SK-N-SH (cell line): Measurements from ENCODE around the gene S1PR3. TPM values are rescaled to one million over a fixed set of nuclear protein-coding genes. Genes with fewer than 3 reads are reported as not detected.

Experiments used
- CTCF ChIA-PET: fragments of 300-600, 350-600 bp; formaldehyde crosslinking; extraction: SDS; loops from one replicate; lab custom pipeline; 2021; lab: Yijun Ruan, JAX
- POLR2A ChIA-PET: fragments of 350-600 bp; sonication (Branson Sonifier 250); formaldehyde crosslinking; extraction: SDS; loops from one replicate; lab custom pipeline; 2020; ENCODE audit warnings: antibody characterized with exemption, inconsistent platforms; lab: Yijun Ruan, JAX
- DNase-seq: peaks from one replicate; pipeline ENCODE4 v3.0.0; 2012
- H2AFZ ChIP-seq: fragments of 200-600 bp; sonication (generic); 2 replicates; pipeline ENCODE4 v1.8.1; 2016; ENCODE audit warnings: antibody characterized with exemption, mild to moderate bottlenecking, low read depth
- H3F3A ChIP-seq: fragments of 200-600 bp; sonication (generic); replicated peaks from 2 replicates; pipeline ENCODE3; 2016; ENCODE audit warnings: antibody characterized with exemption, mild to moderate bottlenecking; ENCODE audit not compliant: insufficient read depth
- H3K27ac ChIP-seq, 2 experiments: fragments of 200-500 bp in 1 of 2; fragments of 200-600 bp in 1 of 2; sonication (Bioruptor generic) in 1 of 2; sonication (generic), shearing (Covaris generic) in 1 of 2; 2 replicates each; pipeline versions ENCODE4 v1.5.1 to v1.6.1; 2014 to 2016; ENCODE audit warnings: low read depth in 2 of 2, inconsistent platforms in 1 of 2, low read length in 1 of 2, mild to moderate bottlenecking in 1 of 2, mixed read lengths in 1 of 2
- H3K27me3 ChIP-seq: fragments of 200-600 bp; sonication (generic), shearing (Covaris generic); 2 replicates; pipeline ENCODE4 v1.6.1; 2016; ENCODE audit warnings: mixed run types; ENCODE audit not compliant: insufficient read depth
- H3K36me3 ChIP-seq, 2 experiments: fragments of 200-500 bp in 1 of 2; fragments of 200-600 bp in 1 of 2; sonication (Bioruptor generic) in 1 of 2; sonication (generic) in 1 of 2; replicated peaks in 1 of 2; 2 replicates each; pipeline versions ENCODE3 to v1.5.1; 2014 to 2016; ENCODE audit warnings: low read length in 1 of 2, mild to moderate bottlenecking in 1 of 2; ENCODE audit not compliant: insufficient read depth in 2 of 2, control insufficient read depth in 1 of 2
- H3K4me1 ChIP-seq, 2 experiments: fragments of 200-500 bp in 1 of 2; fragments of 200-600 bp in 1 of 2; sonication (Bioruptor generic) in 1 of 2; sonication (generic), shearing (Covaris generic) in 1 of 2; 2 replicates each; pipeline versions ENCODE4 v1.5.1 to v1.6.1; 2014 to 2016; ENCODE audit warnings: low read depth in 1 of 2, low read length in 1 of 2, mixed run types in 1 of 2; ENCODE audit not compliant: insufficient read depth in 2 of 2, control insufficient read depth in 1 of 2
- H3K4me2 ChIP-seq: fragments of 200-600 bp; sonication (generic), shearing (Covaris generic); 2 replicates; pipeline ENCODE4 v1.6.1; 2017; ENCODE audit warnings: mixed run types
- H3K4me3 ChIP-seq, 2 experiments: fragments of 200-500 bp in 1 of 2; fragments of 200-600 bp in 1 of 2; sonication (Bioruptor generic) in 1 of 2; sonication (generic), shearing (Covaris generic) in 1 of 2; 2 replicates each; pipeline versions ENCODE4 v1.5.1 to v1.8.1; 2014 to 2016; ENCODE audit warnings: low read depth in 2 of 2, inconsistent platforms in 1 of 2, low read length in 1 of 2, mild to moderate bottlenecking in 1 of 2, mixed read lengths in 1 of 2, moderate library complexity in 1 of 2
- H3K79me2 ChIP-seq: fragments of 200-600 bp; sonication (generic); 2 replicates; pipeline ENCODE4 v1.8.1; 2017; ENCODE audit warnings: mild to moderate bottlenecking; ENCODE audit not compliant: insufficient read depth
- H3K9ac ChIP-seq: fragments of 200-600 bp; sonication (generic); 2 replicates; pipeline ENCODE4 v1.6.1; 2017; ENCODE audit warnings: mixed run types
- H3K9me2 ChIP-seq: fragments of 200-600 bp; sonication (generic); 2 replicates; pipeline ENCODE4 v1.6.1; 2017; ENCODE audit warnings: mixed run types
- H3K9me3 ChIP-seq: fragments of 200-600 bp; sonication (generic); 2 replicates; pipeline ENCODE4 v1.6.1; 2017; ENCODE audit warnings: mixed run types, mild to moderate bottlenecking, moderate library complexity
- H4K20me1 ChIP-seq: fragments of 200-600 bp; sonication (generic); 2 replicates; pipeline ENCODE4 v1.6.1; 2017; ENCODE audit warnings: mild to moderate bottlenecking, mixed run types; ENCODE audit not compliant: insufficient read depth
- CHD2 ChIP-seq: fragments of 150-350 bp; IDR thresholded peaks from 2 replicates; pipeline ENCODE4 v1.6.1; 2018; ENCODE audit warnings: low read length; ENCODE audit not compliant: partially characterized antibody
- EP300 ChIP-seq, 2 experiments: IDR thresholded peaks; 2 replicates each; pipeline versions ENCODE4 v1.4.0 to v1.6.1; 2012; ENCODE audit warnings: borderline replicate concordance in 1 of 2, low read depth in 1 of 2, low read length in 1 of 2
- EZH2phosphoT487 ChIP-seq: fragments of 200-600 bp; sonication (generic); IDR thresholded peaks from 2 replicates; pipeline ENCODE4 v1.6.1; 2017; ENCODE audit warnings: low read depth, mixed run types, mild to moderate bottlenecking, antibody characterized with exemption, moderate library complexity, borderline replicate concordance
- GABPA ChIP-seq: IDR thresholded peaks from 2 replicates; pipeline ENCODE4 v1.4.0; 2012; ENCODE audit warnings: low read depth, mild to moderate bottlenecking
- MEF2A ChIP-seq: IDR thresholded peaks from 2 replicates; pipeline ENCODE4 v1.4.0; 2012; ENCODE audit warnings: low read depth, borderline replicate concordance
- MXI1 ChIP-seq: IDR thresholded peaks from 2 replicates; pipeline ENCODE4 v1.6.1; 2012; ENCODE audit warnings: mild to moderate bottlenecking, low read depth, low read length, improper control_type of control experiment
- RAD21 ChIP-seq: IDR thresholded peaks from 2 replicates; pipeline ENCODE4 v1.6.1; 2012; ENCODE audit warnings: mild to moderate bottlenecking, low read length
- RCOR1 ChIP-seq: fragments of 150-350 bp; IDR thresholded peaks from 2 replicates; pipeline ENCODE4 v1.6.1; 2017; ENCODE audit warnings: antibody characterized with exemption, low read length
- RFX5 ChIP-seq: IDR thresholded peaks from 2 replicates; pipeline ENCODE4 v1.6.1; 2012; ENCODE audit warnings: mild to moderate bottlenecking, improper control_type of control experiment, low read length
- TAF1 ChIP-seq: IDR thresholded peaks from 2 replicates; pipeline ENCODE4 v1.6.1; 2012; ENCODE audit warnings: low read depth, mild to moderate bottlenecking, low read length, moderate library complexity, borderline replicate concordance
- TCF12 ChIP-seq: IDR thresholded peaks from 2 replicates; pipeline ENCODE4 v1.4.0; 2012
- YY1 ChIP-seq: IDR thresholded peaks from 2 replicates; pipeline ENCODE4 v1.4.0; 2012; ENCODE audit warnings: low read depth, mild to moderate bottlenecking
- ZBTB33 ChIP-seq: IDR thresholded peaks from 2 replicates; pipeline ENCODE4 v1.4.0; 2012; ENCODE audit warnings: low read depth, borderline replicate concordance
- WGBS: methylation state at CpG from one replicate; pipeline ENCODE4 v1.1.6; 2017; ENCODE audit warnings: low lambda C conversion rate; 5-methylcytosine and 5-hydroxymethylcytosine counted together
- polyA plus RNA-seq, 3 experiments: library from polyadenylated mRNA; depleted of rRNA; stranded (reverse); fragments of >200 nt; gene quantifications; 2 replicates each; pipeline ENCODE4 v1.2.3, GENCODE V29; 2012
- TF ChIP-seq, protein P1 (sequence below): IDR thresholded peaks from 2 replicates; pipeline ENCODE4 v1.6.1; 2012; ENCODE audit warnings: mild to moderate bottlenecking, low read depth, low read length, moderate library complexity
- TF ChIP-seq, protein P2 (sequence below): IDR thresholded peaks from 2 replicates; pipeline ENCODE4; 2012

S1PR3 gene
- polyA plus RNA-seq, 1 of the 3 experiments (the other 2 are of a cell fraction): 2.5 TPM

DNA sequence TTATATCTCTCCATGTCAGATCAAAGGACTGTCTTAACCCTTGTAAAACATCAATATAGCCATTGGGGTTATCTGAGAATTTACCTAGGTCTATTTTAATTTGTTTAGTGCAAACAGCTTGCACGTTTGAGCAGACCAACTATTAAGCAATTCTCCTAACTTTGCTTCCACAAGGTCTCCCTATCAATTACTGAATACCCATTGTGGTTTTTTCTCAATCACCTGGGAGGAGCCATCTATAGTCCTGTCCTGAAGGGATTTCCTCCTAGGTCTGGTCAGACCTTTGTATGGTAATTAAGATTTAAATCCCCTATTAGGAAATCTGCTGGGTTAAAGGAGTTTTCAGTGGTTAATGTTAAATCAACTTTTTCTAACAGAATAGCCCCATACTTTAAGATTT is 48.9 kb upstream of the S1PR3 start:
- H3K27me3 ChIP-seq: no peaks in the 10 kb centered on the region
- no peak overlapping the region for H2AFZ ChIP-seq
- no peak for DNase-seq
- H3F3A ChIP-seq: no peaks in the 10 kb centered on the region
- H3K4me1 ChIP-seq: no peaks in the 10 kb centered on the region
- POLR2A ChIA-PET: no interaction called here
- no peak overlapping the region for H3K4me3 ChIP-seq
- TF ChIP-seq EP300 (IDR thresholded peaks at IDR 0.05; ENCODE audit: borderline replicate concordance in 1 of 2, low read depth in 1 of 2, low read length in 1 of 2) (no peak), CHD2 (no peak), RAD21 (no peak), RFX5 (no peak), EZH2phosphoT487 (no peak), YY1 (no peak), TAF1 (no peak), MXI1 (no peak)
- TF ChIP-seq, protein P1, sequence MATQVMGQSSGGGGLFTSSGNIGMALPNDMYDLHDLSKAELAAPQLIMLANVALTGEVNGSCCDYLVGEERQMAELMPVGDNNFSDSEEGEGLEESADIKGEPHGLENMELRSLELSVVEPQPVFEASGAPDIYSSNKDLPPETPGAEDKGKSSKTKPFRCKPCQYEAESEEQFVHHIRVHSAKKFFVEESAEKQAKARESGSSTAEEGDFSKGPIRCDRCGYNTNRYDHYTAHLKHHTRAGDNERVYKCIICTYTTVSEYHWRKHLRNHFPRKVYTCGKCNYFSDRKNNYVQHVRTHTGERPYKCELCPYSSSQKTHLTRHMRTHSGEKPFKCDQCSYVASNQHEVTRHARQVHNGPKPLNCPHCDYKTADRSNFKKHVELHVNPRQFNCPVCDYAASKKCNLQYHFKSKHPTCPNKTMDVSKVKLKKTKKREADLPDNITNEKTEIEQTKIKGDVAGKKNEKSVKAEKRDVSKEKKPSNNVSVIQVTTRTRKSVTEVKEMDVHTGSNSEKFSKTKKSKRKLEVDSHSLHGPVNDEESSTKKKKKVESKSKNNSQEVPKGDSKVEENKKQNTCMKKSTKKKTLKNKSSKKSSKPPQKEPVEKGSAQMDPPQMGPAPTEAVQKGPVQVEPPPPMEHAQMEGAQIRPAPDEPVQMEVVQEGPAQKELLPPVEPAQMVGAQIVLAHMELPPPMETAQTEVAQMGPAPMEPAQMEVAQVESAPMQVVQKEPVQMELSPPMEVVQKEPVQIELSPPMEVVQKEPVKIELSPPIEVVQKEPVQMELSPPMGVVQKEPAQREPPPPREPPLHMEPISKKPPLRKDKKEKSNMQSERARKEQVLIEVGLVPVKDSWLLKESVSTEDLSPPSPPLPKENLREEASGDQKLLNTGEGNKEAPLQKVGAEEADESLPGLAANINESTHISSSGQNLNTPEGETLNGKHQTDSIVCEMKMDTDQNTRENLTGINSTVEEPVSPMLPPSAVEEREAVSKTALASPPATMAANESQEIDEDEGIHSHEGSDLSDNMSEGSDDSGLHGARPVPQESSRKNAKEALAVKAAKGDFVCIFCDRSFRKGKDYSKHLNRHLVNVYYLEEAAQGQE: no peak
- no peaks in the 10 kb centered on the region for H3K36me3 ChIP-seq
- no peak overlapping the region for H3K27ac ChIP-seq
- no peak overlapping the region for H3K4me2 ChIP-seq
- no peaks in the 10 kb centered on the region for H3K9me3 ChIP-seq
- WGBS: 18% methylated on average over 1 of the region's 1 CpG
- no peak overlapping the region for H3K9ac ChIP-seq
- CTCF ChIA-PET: no interaction called here
- H3K79me2 ChIP-seq: no peaks in the 10 kb centered on the region
- no peaks in the 10 kb centered on the region for H3K9me2 ChIP-seq
- H4K20me1 ChIP-seq: no peaks in the 10 kb centered on the region

GRCh38 chr9:88945636-88946333 is 45.5 kb upstream of the S1PR3 start:
- TF ChIP-seq MEF2A (no peak), ZBTB33 (no peak), YY1 (no peak), CHD2 (no peak), GABPA (no peak), RCOR1 (no peak), TCF12 (no peak)
- TF ChIP-seq, protein P1: no peak
- TF ChIP-seq, protein P2, sequence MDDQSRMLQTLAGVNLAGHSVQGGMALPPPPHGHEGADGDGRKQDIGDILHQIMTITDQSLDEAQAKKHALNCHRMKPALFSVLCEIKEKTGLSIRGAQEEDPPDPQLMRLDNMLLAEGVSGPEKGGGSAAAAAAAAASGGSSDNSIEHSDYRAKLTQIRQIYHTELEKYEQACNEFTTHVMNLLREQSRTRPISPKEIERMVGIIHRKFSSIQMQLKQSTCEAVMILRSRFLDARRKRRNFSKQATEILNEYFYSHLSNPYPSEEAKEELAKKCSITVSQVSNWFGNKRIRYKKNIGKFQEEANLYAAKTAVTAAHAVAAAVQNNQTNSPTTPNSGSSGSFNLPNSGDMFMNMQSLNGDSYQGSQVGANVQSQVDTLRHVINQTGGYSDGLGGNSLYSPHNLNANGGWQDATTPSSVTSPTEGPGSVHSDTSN: no peak
- CTCF ChIA-PET: no interaction called here
- no peaks in the 10 kb centered on the region for H4K20me1 ChIP-seq

More at GRCh38 chr9:88945636-88946333, 45.5 kb upstream of the S1PR3 start:
- no peak overlapping the region for H2AFZ ChIP-seq
- no peaks in the 10 kb centered on the region for H3K9me2 ChIP-seq
- H3F3A ChIP-seq: no peaks in the 10 kb centered on the region
- no peak overlapping the region for H3K4me2 ChIP-seq
- 31% methylated on average over 4 of the region's 4 CpGs for WGBS
- H3K27ac ChIP-seq: no peak overlapping the region
- POLR2A ChIA-PET: no interaction called here
- no peaks in the 10 kb centered on the region for H3K36me3 ChIP-seq
- no peak overlapping the region for H3K4me3 ChIP-seq
- no peaks in the 10 kb centered on the region for H3K79me2 ChIP-seq
- H3K9ac ChIP-seq: no peak overlapping the region
- H3K9me3 ChIP-seq: no peaks in the 10 kb centered on the region
- no peak for DNase-seq
- no peaks in the 10 kb centered on the region for H3K27me3 ChIP-seq
- H3K4me1 ChIP-seq: peaks cover 4 to 17% of the 10 kb centered on the region in 2 experiments; a peak in 2 of 4 replicates
